NK-92 (cell line): Measurements from ENCODE around the gene IGSF21.

ENCODE experiments used
- DNase-seq: peaks from one replicate; lab custom pipeline; 2025; ENCODE audit not compliant: unreplicated experiment; lab: John Stamatoyannopoulos, UW

IGSF21 gene

GRCh38 chr1:18323259-18323658, 215.7 kb downstream of the IGSF21 start:
- DNase-seq = no peak

- no peak for DNase-seq
These were observed 216.6 kb downstream of the IGSF21 start for GRCh38 chr1:18324246-18324645.

- DNase-seq = no peak
These were observed 217.5 kb downstream of the IGSF21 start for GRCh38 chr1:18325136-18325535.

GRCh38 chr1:18326211-18326897, 218.8 kb downstream of the IGSF21 start:
- no peak for DNase-seq

- DNase-seq = no peak
These were observed 220.1 kb downstream of the IGSF21 start for GRCh38 chr1:18327650-18328049.

- DNase-seq = no peak
These were observed 221.2 kb downstream of the IGSF21 start for GRCh38 chr1:18328803-18329202.

GRCh38 chr1:18329469-18330253, 222.1 kb downstream of the IGSF21 start:
- no peak for DNase-seq

GRCh38 chr1:18332576-18332975, 225.0 kb downstream of the IGSF21 start:
- DNase-seq = no peak

GRCh38 chr1:18333220-18333619, 225.6 kb downstream of the IGSF21 start:
- no peak for DNase-seq

GRCh38 chr1:18336801-18337200, 229.2 kb downstream of the IGSF21 start:
- no peak for DNase-seq

GRCh38 chr1:18337757-18338156, 230.2 kb downstream of the IGSF21 start:
- DNase-seq = no peak

- no peak for DNase-seq
These were observed 231.6 kb downstream of the IGSF21 start for GRCh38 chr1:18339161-18339560.

- DNase-seq = no peak
These were observed 232.7 kb downstream of the IGSF21 start for GRCh38 chr1:18340158-18340764.

- no peak for DNase-seq
These were observed 233.2 kb downstream of the IGSF21 start for GRCh38 chr1:18340787-18341186.

GRCh38 chr1:18341291-18342069, 233.9 kb downstream of the IGSF21 start:
- DNase-seq = no peak

GRCh38 chr1:18342744-18343143, 235.1 kb downstream of the IGSF21 start:
- no peak for DNase-seq

- no peak for DNase-seq
These were observed 236.0 kb downstream of the IGSF21 start for GRCh38 chr1:18343581-18343980.

- DNase-seq = no peak
These were observed 237.2 kb downstream of the IGSF21 start for GRCh38 chr1:18344755-18345154.

- no peak for DNase-seq
These were observed 240.0 kb downstream of the IGSF21 start for GRCh38 chr1:18347559-18347958.

GRCh38 chr1:18348354-18348753, 240.8 kb downstream of the IGSF21 start:
- no peak for DNase-seq

GRCh38 chr1:18350747-18351146, 243.1 kb downstream of the IGSF21 start:
- no peak for DNase-seq
